ENCODE data around the gene PNLIPRP2.

Gene PNLIPRP2

GRCh38 chr10:116612107-116612769, 8.5 kb upstream of the PNLIPRP2 start:
- no peak for DNase-seq (ENCODE audit: low read depth, low spot score)

- DNase-seq (ENCODE audit: low read depth, low spot score) = no peak
Measured at GRCh38 chr10:116613471-116613870, 7.3 kb upstream of the PNLIPRP2 start.

- no peak for DNase-seq (ENCODE audit: low read depth, low spot score)
Measured at GRCh38 chr10:116614796-116615195, 6.0 kb upstream of the PNLIPRP2 start.

- no peak for DNase-seq (ENCODE audit: low read depth, low spot score)
Measured at GRCh38 chr10:116615199-116615776, 5.5 kb upstream of the PNLIPRP2 start.

- no peak for DNase-seq (ENCODE audit: low read depth, low spot score)
Measured at GRCh38 chr10:116621476-116621875, 723 bp downstream of the PNLIPRP2 start.

GRCh38 chr10:116621934-116622655, 1.3 kb downstream of the PNLIPRP2 start:
- DNase-seq (ENCODE audit: low read depth, low spot score) = no peak

- DNase-seq (ENCODE audit: low read depth, low spot score) = no peak
Measured at GRCh38 chr10:116625845-116626244, 5.1 kb downstream of the PNLIPRP2 start.

- DNase-seq (ENCODE audit: low read depth, low spot score) = no peak
Measured at GRCh38 chr10:116626815-116627214, 6.1 kb downstream of the PNLIPRP2 start.

GRCh38 chr10:116627386-116627933, 6.7 kb downstream of the PNLIPRP2 start:
- no peak for DNase-seq (ENCODE audit: low read depth, low spot score)

GRCh38 chr10:116629340-116629739, 8.6 kb downstream of the PNLIPRP2 start:
- no peak for DNase-seq (ENCODE audit: low read depth, low spot score)

GRCh38 chr10:116630020-116630419, 9.3 kb downstream of the PNLIPRP2 start:
- no peak for DNase-seq (ENCODE audit: low read depth, low spot score)

GRCh38 chr10:116631871-116632295, 11.1 kb downstream of the PNLIPRP2 start:
- DNase-seq (ENCODE audit: low read depth, low spot score) = no peak

GRCh38 chr10:116632596-116633215, 12.0 kb downstream of the PNLIPRP2 start:
- no peak for DNase-seq (ENCODE audit: low read depth, low spot score)

- no peak for DNase-seq (ENCODE audit: low read depth, low spot score)
Measured at GRCh38 chr10:116633216-116633600, 12.5 kb downstream of the PNLIPRP2 start.

GRCh38 chr10:116634126-116634975, 13.6 kb downstream of the PNLIPRP2 start:
- DNase-seq (ENCODE audit: low read depth, low spot score) = no peak

GRCh38 chr10:116636385-116636784, 15.6 kb downstream of the PNLIPRP2 start:
- DNase-seq (ENCODE audit: low read depth, low spot score) = no peak

GRCh38 chr10:116636976-116637375, 16.2 kb downstream of the PNLIPRP2 start:
- no peak for DNase-seq (ENCODE audit: low read depth, low spot score)

GRCh38 chr10:116637830-116638229, 17.1 kb downstream of the PNLIPRP2 start:
- no peak for DNase-seq (ENCODE audit: low read depth, low spot score)

GRCh38 chr10:116646502-116646901, 25.7 kb downstream of the PNLIPRP2 start:
- no peak for DNase-seq (ENCODE audit: low read depth, low spot score)

- DNase-seq (ENCODE audit: low read depth, low spot score) = no peak
Measured at GRCh38 chr10:116648903-116649302, 28.1 kb downstream of the PNLIPRP2 start.

- DNase-seq (ENCODE audit: low read depth, low spot score) = no peak
Measured at GRCh38 chr10:116653885-116654284, 33.1 kb downstream of the PNLIPRP2 start.
